ENCODE data around the gene TBC1D7. TPM values are rescaled to one million over a fixed set of nuclear protein-coding genes. Genes with fewer than 3 reads are reported as not detected.
"Not testable (repeated sequence)": the region's sequence is repeated elsewhere in the genome, so short reads cannot be mapped to it uniquely, and the experiment has no call there.

Gene TBC1D7
- total RNA-seq, 1 donor from 2014 or later = 28.7 TPM

DNA sequence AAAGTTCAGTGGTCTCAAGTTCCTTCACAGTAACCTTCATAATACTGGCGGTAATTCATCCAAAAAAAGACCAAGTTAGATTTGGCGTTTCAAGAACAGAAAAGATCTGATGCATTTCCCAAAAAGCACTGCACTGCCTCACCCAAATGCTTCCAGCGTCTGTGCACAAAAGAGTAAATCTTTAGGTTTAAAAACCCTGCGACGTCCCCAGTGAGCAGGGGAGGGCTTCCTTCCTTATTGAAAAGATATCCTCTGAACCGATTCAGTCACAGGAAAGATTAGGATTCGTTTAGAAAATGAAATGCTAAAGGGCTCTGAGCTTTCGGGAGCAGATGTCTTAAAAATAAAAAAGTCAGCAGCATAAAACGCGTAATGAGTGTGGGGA lies 654 bp downstream of the TBC1D7 start:
- H3K27me3 Mint-ChIP-seq = no peaks in the 10 kb centered on the region
- peak overlapping the region; percentile 93 for H3K27ac Mint-ChIP-seq
- peaks cover 16% of the 10 kb centered on the region for H3K36me3 Mint-ChIP-seq
- TF ChIP-seq, protein P1, sequence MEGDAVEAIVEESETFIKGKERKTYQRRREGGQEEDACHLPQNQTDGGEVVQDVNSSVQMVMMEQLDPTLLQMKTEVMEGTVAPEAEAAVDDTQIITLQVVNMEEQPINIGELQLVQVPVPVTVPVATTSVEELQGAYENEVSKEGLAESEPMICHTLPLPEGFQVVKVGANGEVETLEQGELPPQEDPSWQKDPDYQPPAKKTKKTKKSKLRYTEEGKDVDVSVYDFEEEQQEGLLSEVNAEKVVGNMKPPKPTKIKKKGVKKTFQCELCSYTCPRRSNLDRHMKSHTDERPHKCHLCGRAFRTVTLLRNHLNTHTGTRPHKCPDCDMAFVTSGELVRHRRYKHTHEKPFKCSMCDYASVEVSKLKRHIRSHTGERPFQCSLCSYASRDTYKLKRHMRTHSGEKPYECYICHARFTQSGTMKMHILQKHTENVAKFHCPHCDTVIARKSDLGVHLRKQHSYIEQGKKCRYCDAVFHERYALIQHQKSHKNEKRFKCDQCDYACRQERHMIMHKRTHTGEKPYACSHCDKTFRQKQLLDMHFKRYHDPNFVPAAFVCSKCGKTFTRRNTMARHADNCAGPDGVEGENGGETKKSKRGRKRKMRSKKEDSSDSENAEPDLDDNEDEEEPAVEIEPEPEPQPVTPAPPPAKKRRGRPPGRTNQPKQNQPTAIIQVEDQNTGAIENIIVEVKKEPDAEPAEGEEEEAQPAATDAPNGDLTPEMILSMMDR (conservative IDR thresholded peaks at IDR 0.05) = no peak
- DNase-seq (ENCODE audit: extremely low spot score, unreplicated experiment) = no peak
- no peaks in the 10 kb centered on the region for H3K9me3 Mint-ChIP-seq
- peak overlapping the region; percentile 96 for H3K4me3 Mint-ChIP-seq
- peaks cover 23% of the 10 kb centered on the region for H3K4me1 Mint-ChIP-seq (ENCODE audit: unreplicated experiment)

GRCh38 chr6:13326031-13326586 lies 2.2 kb downstream of the TBC1D7 start:
- H3K36me3 Mint-ChIP-seq = peaks cover 26% of the 10 kb centered on the region
- H3K4me3 Mint-ChIP-seq = peak overlapping the region; percentile 96
- H3K27me3 Mint-ChIP-seq; H3K9me3 Mint-ChIP-seq; DNase-seq (ENCODE audit: extremely low spot score, unreplicated experiment): not testable (repeated sequence)
- H3K4me1 Mint-ChIP-seq (ENCODE audit: unreplicated experiment) = peaks cover 16% of the 10 kb centered on the region
- peak overlapping the region; percentile 93 for H3K27ac Mint-ChIP-seq

GRCh38 chr6:13319891-13320564 lies 8.3 kb downstream of the TBC1D7 start:
- H3K27me3 Mint-ChIP-seq = no peaks in the 10 kb centered on the region
- H3K36me3 Mint-ChIP-seq = peaks cover 54% of the 10 kb centered on the region
- no peak overlapping the region for H3K4me3 Mint-ChIP-seq
- TF ChIP-seq, protein P1 (conservative IDR thresholded peaks at IDR 0.05) = no peak
- no peaks in the 10 kb centered on the region for H3K4me1 Mint-ChIP-seq (ENCODE audit: unreplicated experiment)
- no peaks in the 10 kb centered on the region for H3K9me3 Mint-ChIP-seq
- DNase-seq (ENCODE audit: extremely low spot score, unreplicated experiment) = no peak
- H3K27ac Mint-ChIP-seq = no peak overlapping the region

GRCh38 chr6:13318821-13319220 lies 9.5 kb downstream of the TBC1D7 start:
- Mint-ChIP-seq H3K4me3 (no peak overlapping the region), H3K27ac (no peak overlapping the region), H3K9me3 (no peaks in the 10 kb centered on the region), H3K4me1 (ENCODE audit: unreplicated experiment) (no peaks in the 10 kb centered on the region), H3K27me3 (no peaks in the 10 kb centered on the region), H3K36me3 (peaks cover 55% of the 10 kb centered on the region)
- TF ChIP-seq, protein P1 (conservative IDR thresholded peaks at IDR 0.05) = no peak
- DNase-seq (ENCODE audit: extremely low spot score, unreplicated experiment) = no peak

DNA sequence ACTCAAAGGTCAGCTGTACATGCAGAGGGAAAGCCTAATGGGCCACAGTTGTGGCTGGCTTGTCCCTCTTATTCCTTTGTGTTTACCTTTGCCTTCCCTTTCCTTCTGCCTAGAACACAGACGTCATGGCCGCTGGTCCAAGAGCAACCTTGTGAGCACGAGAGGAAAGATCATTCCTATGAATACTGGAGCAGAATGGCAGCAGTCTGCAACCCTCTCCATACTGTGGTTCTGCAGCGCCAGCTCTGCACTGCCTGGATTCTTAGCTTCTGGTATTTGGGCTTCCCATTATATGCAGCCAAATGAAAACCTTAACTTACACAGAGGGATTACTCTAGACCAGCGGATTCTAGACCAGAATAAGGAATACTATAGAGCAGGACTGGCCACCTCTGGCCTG lies 12.4 kb downstream of the TBC1D7 start:
- DNase-seq (ENCODE audit: extremely low spot score, unreplicated experiment) = no peak
- Mint-ChIP-seq H3K4me3 (no peak overlapping the region), H3K4me1 (ENCODE audit: unreplicated experiment) (no peaks in the 10 kb centered on the region), H3K9me3 (no peaks in the 10 kb centered on the region), H3K36me3 (peaks cover 50% of the 10 kb centered on the region), H3K27ac (no peak overlapping the region), H3K27me3 (no peaks in the 10 kb centered on the region)
- TF ChIP-seq, protein P1 (conservative IDR thresholded peaks at IDR 0.05) = no peak

DNA sequence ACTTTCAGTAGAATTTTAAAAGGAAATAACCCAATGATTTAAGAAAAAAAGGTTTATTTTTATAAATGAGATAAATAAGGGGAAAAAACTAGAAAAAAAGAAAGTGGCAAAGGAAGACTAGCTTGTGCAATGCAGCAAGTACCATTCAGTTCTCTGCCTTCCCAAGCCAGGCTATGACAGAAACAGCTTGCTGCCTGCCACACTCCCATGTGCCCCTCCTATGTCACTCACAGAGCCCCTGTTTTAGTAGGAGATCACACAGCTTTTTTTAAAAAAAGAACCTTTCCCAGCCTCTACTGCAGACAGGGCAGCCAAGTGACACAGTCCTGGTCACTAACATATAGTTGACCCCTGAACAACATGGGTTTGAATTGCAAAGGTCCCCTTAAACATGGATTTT lies 13.5 kb downstream of the TBC1D7 start:
- Mint-ChIP-seq H3K36me3 (peaks cover 51% of the 10 kb centered on the region), H3K4me1 (ENCODE audit: unreplicated experiment) (no peaks in the 10 kb centered on the region), H3K9me3 (no peaks in the 10 kb centered on the region), H3K27me3 (no peaks in the 10 kb centered on the region), H3K4me3 (no peak overlapping the region), H3K27ac (no peak overlapping the region)
- TF ChIP-seq, protein P1 (conservative IDR thresholded peaks at IDR 0.05) = no peak
- no peak for DNase-seq (ENCODE audit: extremely low spot score, unreplicated experiment)

Measured in type B pancreatic cell (in vitro differentiated cells).